ENCODE data around the gene TBXAS1. TPM values are rescaled to one million over a fixed set of nuclear protein-coding genes. Genes with fewer than 3 reads are reported as not detected.

The TBXAS1 gene
- total and polyA plus RNA-seq, 2 of the 8 experiments (the other 6 are each of a cell fraction or from before 2014, with no cell fraction given): 0.86 to 2.1 TPM

DNA sequence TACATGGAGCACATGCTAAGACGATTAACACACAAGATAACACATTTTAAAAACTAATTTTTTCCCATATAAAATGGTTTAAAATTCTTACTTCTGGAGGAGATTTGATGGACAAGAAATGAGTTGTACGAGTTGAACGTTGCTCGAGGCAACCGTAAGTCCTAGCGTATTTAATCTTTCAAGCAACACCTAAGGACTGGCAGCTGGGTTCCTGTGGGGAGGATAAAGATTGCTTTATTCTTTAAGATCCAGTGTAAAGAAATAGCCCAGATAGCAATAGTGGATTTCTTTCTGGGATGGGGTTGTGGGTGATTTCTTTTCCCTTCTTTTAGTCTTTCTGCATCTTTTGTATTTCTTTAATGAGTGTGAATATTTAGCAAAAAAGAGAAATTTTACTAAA lies 9.8 kb downstream of the TBXAS1 start:
- H4K20me1 ChIP-seq (replicated peaks in 1 of 2; ENCODE audit: control insufficient read depth in 1 of 2, insufficient read depth in 2 of 2, low read length in 2 of 2): no peaks in the 10 kb centered on the region
- POLR2A ChIA-PET (ENCODE audit: partially characterized antibody): no interaction called here
- no peaks in the 10 kb centered on the region for H3K23me2 ChIP-seq (ENCODE audit: low read depth, low read length)
- H2BK120ac ChIP-seq (replicated peaks; ENCODE audit: low read depth, low read length): no peak overlapping the region
- no peak overlapping the region for H4K8ac ChIP-seq (ENCODE audit: extremely low read depth, insufficient read depth, low read length)
- H3K56ac ChIP-seq (replicated peaks; ENCODE audit: insufficient read length, low read depth, low read length): no peak overlapping the region
- FAIRE-seq: no peak
- H3K23ac ChIP-seq (ENCODE audit: insufficient read length): no peak overlapping the region
- H2BK20ac ChIP-seq (ENCODE audit: low read length): no peak overlapping the region
- no peak overlapping the region for H2BK5ac ChIP-seq (ENCODE audit: low read depth, low read length)
- H3K4me3 ChIP-seq (ENCODE audit: extremely low read depth in 1 of 4, insufficient read depth in 2 of 4, low read depth in 3 of 4, low read length in 4 of 4): no peak overlapping the region
- CTCF ChIA-PET (ENCODE audit: partially characterized antibody): interaction anchor here (0.7 to 2.0 kb wide), 2 partner anchors 167 to 300 kb away, joined by 3 to 5 read pairs; no protein-coding TSS in a partner anchor
- no peak overlapping the region for H2AK5ac ChIP-seq (ENCODE audit: low read depth, low read length)
- no peak overlapping the region for H3K4ac ChIP-seq (replicated peaks; ENCODE audit: insufficient read length, low read depth, low read length)
- no peaks in the 10 kb centered on the region for H3K79me1 ChIP-seq (ENCODE audit: low read depth, low read length)
- H3K4me1 ChIP-seq (replicated peaks in 1 of 4; ENCODE audit: control insufficient read depth in 3 of 4, insufficient read depth in 4 of 4, low read length in 3 of 4): no peaks in the 10 kb centered on the region
- H3K9me3 ChIP-seq (ENCODE audit: insufficient read depth in 2 of 2, low read depth in 1 of 2, low read length in 1 of 2): no peaks in the 10 kb centered on the region
- H3K36me3 ChIP-seq (ENCODE audit: control insufficient read depth in 2 of 4, insufficient read depth in 4 of 4, low read length in 3 of 4): no peaks in the 10 kb centered on the region
- H2AFZ ChIP-seq (ENCODE audit: low read length): no peak overlapping the region
- H2BK15ac ChIP-seq (ENCODE audit: low read length): no peak overlapping the region
- H3K4me2 ChIP-seq (ENCODE audit: insufficient read depth in 1 of 2, low read depth in 2 of 2, low read length in 2 of 2): no peak overlapping the region
- no peak for DNase-seq (ENCODE audit: low read depth in 1 of 2, low spot score in 2 of 2)
- no peak overlapping the region for H4K5ac ChIP-seq (ENCODE audit: insufficient read length, low read depth, low read length)
- no peak overlapping the region for H3K18ac ChIP-seq (ENCODE audit: extremely low read depth, low read length)
- no peak overlapping the region for H3K14ac ChIP-seq (ENCODE audit: insufficient read length)
- 79% methylated on average over 6 of the region's 6 CpGs; no CpG with 5 or more reads in 1 of the 2 experiments for WGBS, 2 experiments (ENCODE audit: extremely low coverage in 1 of 2, insufficient coverage in 1 of 2, insufficient read length in 1 of 2, insufficient replicate concordance in 2 of 2, low coverage in 1 of 2, low lambda C conversion rate in 2 of 2, missing lambda C conversion rate in 1 of 2)
- H3K27ac ChIP-seq (ENCODE audit: low read depth, low read length): no peak overlapping the region
- no peaks in the 10 kb centered on the region for H3K79me2 ChIP-seq (ENCODE audit: control insufficient read depth in 1 of 2, insufficient read depth in 2 of 2, low read length in 2 of 2)
- no peak overlapping the region for H2BK12ac ChIP-seq (ENCODE audit: low read depth, low read length)
- H4K91ac ChIP-seq (replicated peaks; ENCODE audit: insufficient read length, low read length): no peak overlapping the region
- no peaks in the 10 kb centered on the region for H3K27me3 ChIP-seq (replicated peaks in 1 of 4; ENCODE audit: control insufficient read depth in 3 of 4, extremely low read depth in 1 of 4, insufficient read depth in 3 of 4, low read length in 3 of 4)
- no peak overlapping the region for H3K9ac ChIP-seq (replicated peaks in 1 of 4; ENCODE audit: extremely low read depth in 1 of 4, low read depth in 3 of 4, low read length in 3 of 4)
- no peak for TF ChIP-seq KDM4A (IDR thresholded peaks at IDR 0.05; ENCODE audit: low read depth, low read length, severe bottlenecking)
- TF ChIP-seq, protein P1, sequence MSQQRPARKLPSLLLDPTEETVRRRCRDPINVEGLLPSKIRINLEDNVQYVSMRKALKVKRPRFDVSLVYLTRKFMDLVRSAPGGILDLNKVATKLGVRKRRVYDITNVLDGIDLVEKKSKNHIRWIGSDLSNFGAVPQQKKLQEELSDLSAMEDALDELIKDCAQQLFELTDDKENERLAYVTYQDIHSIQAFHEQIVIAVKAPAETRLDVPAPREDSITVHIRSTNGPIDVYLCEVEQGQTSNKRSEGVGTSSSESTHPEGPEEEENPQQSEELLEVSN (IDR thresholded peaks at IDR 0.05): no peak
- TF ChIP-seq TBP (IDR thresholded peaks at IDR 0.05; ENCODE audit: low read depth, low read length): no peak
- TF ChIP-seq SP4 (IDR thresholded peaks at IDR 0.05; ENCODE audit: low read length): no peak
- TF ChIP-seq RNF2 (IDR thresholded peaks at IDR 0.05; ENCODE audit: borderline replicate concordance, low read depth, low read length, missing control alignments, poor library complexity, severe bottlenecking): no peak
- TF ChIP-seq RBBP5 (IDR thresholded peaks at IDR 0.05; ENCODE audit: borderline replicate concordance, low read depth, low read length): no peak
- TF ChIP-seq NRF1 (IDR thresholded peaks at IDR 0.05; ENCODE audit: low read depth, low read length): no peak
- TF ChIP-seq, protein P2, sequence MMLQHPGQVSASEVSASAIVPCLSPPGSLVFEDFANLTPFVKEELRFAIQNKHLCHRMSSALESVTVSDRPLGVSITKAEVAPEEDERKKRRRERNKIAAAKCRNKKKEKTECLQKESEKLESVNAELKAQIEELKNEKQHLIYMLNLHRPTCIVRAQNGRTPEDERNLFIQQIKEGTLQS (IDR thresholded peaks at IDR 0.05; ENCODE audit: insufficient read depth, low read depth, low read length): no peak
- TF ChIP-seq CHD1 (IDR thresholded peaks at IDR 0.05; ENCODE audit: low read depth, low read length): no peak
- no peak for TF ChIP-seq CREB1 (IDR thresholded peaks at IDR 0.05)
- TF ChIP-seq, protein P3, sequence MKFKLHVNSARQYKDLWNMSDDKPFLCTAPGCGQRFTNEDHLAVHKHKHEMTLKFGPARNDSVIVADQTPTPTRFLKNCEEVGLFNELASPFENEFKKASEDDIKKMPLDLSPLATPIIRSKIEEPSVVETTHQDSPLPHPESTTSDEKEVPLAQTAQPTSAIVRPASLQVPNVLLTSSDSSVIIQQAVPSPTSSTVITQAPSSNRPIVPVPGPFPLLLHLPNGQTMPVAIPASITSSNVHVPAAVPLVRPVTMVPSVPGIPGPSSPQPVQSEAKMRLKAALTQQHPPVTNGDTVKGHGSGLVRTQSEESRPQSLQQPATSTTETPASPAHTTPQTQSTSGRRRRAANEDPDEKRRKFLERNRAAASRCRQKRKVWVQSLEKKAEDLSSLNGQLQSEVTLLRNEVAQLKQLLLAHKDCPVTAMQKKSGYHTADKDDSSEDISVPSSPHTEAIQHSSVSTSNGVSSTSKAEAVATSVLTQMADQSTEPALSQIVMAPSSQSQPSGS (IDR thresholded peaks at IDR 0.05; ENCODE audit: low read length): no peak
- TF ChIP-seq RFX5 (IDR thresholded peaks at IDR 0.05; ENCODE audit: borderline replicate concordance, low read depth, low read length): no peak

Data from H1 (cell line).